ENCODE results near the gene AMOTL2. TPM values are rescaled to one million over a fixed set of nuclear protein-coding genes. Genes with fewer than 3 reads are reported as not detected.

AMOTL2 gene
- total and polyA plus RNA-seq, 4 donors: 4.2 to 16.7 (median 9.4) TPM

DNA sequence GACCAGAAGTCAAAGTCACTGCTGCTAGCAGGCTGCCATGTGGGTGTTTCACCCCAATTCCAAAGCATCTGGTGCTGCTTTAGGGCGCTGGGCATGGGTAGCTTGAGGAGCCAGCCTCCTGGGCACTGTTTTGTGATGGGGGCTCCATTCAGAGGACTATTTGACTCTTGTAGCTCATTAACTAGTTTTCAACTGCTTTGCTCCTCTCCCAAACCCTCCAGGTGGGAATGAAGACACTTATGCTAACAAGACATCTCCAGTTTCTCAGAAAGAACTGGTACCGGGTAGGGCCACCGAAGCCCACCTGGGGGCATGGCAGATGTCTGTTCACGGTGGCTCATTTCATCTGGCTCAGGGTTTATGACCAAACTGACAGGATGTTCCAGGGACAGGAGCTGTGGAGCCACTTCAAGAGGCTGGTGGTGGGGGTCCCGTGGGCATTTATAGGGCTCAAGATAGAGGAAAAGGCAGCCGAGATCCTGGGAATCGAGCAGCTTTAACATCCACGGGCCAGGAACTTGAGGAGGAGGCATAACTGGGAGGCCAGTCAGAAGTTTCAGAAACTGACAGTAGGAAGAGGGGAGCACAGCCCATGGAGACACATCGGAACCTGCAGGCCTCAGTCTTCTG is 17.7 kb downstream of the AMOTL2 start:
- Histone ChIP-seq H3K4me3 (ENCODE audit: low read depth in 1 of 3, low read length in 3 of 3) (no peak overlapping the region), H3K4me1 (ENCODE audit: control insufficient read depth in 4 of 4, insufficient read depth in 4 of 4, low read length in 3 of 4) (peaks cover 15 to 46% (median 41%) of the 10 kb centered on the region in 4 donors), H3K36me3 (ENCODE audit: control insufficient read depth in 4 of 4, insufficient read depth in 3 of 4, low read depth in 1 of 4, low read length in 3 of 4) (peaks cover 14 to 45% (median 34%) of the 10 kb centered on the region in 4 donors), H3K9ac (ENCODE audit: low read depth in 1 of 2, low read length in 2 of 2) (no peak overlapping the region), H3K9me3 (ENCODE audit: control insufficient read depth in 4 of 4, low read length in 3 of 4) (no peaks in the 10 kb centered on the region), H3K27me3 (ENCODE audit: control insufficient read depth in 4 of 4, insufficient read depth in 4 of 4, low read length in 3 of 4) (no peaks in the 10 kb centered on the region), H3K27ac (ENCODE audit: low read depth in 1 of 2, low read length in 2 of 2) (no peak overlapping the region)
- no peak for TF ChIP-seq YY1 (IDR thresholded peaks at IDR 0.05)
- no peak for TF ChIP-seq TAF1 (conservative IDR thresholded peaks at IDR 0.05)
- TF ChIP-seq, protein P1, sequence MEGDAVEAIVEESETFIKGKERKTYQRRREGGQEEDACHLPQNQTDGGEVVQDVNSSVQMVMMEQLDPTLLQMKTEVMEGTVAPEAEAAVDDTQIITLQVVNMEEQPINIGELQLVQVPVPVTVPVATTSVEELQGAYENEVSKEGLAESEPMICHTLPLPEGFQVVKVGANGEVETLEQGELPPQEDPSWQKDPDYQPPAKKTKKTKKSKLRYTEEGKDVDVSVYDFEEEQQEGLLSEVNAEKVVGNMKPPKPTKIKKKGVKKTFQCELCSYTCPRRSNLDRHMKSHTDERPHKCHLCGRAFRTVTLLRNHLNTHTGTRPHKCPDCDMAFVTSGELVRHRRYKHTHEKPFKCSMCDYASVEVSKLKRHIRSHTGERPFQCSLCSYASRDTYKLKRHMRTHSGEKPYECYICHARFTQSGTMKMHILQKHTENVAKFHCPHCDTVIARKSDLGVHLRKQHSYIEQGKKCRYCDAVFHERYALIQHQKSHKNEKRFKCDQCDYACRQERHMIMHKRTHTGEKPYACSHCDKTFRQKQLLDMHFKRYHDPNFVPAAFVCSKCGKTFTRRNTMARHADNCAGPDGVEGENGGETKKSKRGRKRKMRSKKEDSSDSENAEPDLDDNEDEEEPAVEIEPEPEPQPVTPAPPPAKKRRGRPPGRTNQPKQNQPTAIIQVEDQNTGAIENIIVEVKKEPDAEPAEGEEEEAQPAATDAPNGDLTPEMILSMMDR (IDR thresholded peaks at IDR 0.05; ENCODE audit: low read depth, low read length, missing input control): no peak
- no peak for TF ChIP-seq FOXA2 (IDR thresholded peaks at IDR 0.05)
- TF ChIP-seq JUND (IDR thresholded peaks at IDR 0.05): no peak
- no peak for TF ChIP-seq GABPA (IDR thresholded peaks at IDR 0.05 in 1 of 2, conservative IDR thresholded peaks at IDR 0.05 in 1 of 2)
- 89% methylated on average over 9 of the region's 9 CpGs for WGBS
- DNase-seq (ENCODE audit: low spot score): no peak

DNA sequence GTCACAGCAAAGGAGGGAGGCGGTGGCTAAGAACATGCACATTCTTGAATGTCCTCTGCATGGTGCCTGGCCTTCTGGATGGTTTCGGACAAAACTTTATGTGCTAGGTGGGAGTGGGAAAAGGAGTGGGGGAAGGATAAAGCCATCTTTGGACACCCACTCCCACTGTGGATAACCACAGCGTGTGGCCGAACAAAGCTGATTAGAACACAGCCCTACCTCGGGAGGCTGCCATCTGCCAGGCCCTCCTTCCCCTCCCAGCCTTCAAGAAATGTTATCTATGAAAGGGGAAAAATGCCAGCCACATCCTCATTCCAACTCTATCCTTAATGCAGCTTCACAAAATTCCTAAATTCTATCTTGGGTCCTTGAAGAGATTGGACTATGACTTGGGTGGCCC is 18.8 kb downstream of the AMOTL2 start:
- Histone ChIP-seq H3K36me3 (ENCODE audit: control insufficient read depth in 4 of 4, insufficient read depth in 3 of 4, low read depth in 1 of 4, low read length in 3 of 4) (peaks cover 13 to 39% (median 28%) of the 10 kb centered on the region in 4 donors), H3K9me3 (ENCODE audit: control insufficient read depth in 4 of 4, low read length in 3 of 4) (no peaks in the 10 kb centered on the region), H3K4me1 (ENCODE audit: control insufficient read depth in 4 of 4, insufficient read depth in 4 of 4, low read length in 3 of 4) (peaks cover 17 to 49% (median 43%) of the 10 kb centered on the region in 4 donors), H3K4me3 (ENCODE audit: low read depth in 1 of 3, low read length in 3 of 3) (no peak overlapping the region), H3K9ac (ENCODE audit: low read depth in 1 of 2, low read length in 2 of 2) (no peak overlapping the region), H3K27ac (ENCODE audit: low read depth in 1 of 2, low read length in 2 of 2) (no peak overlapping the region), H3K27me3 (ENCODE audit: control insufficient read depth in 4 of 4, insufficient read depth in 4 of 4, low read length in 3 of 4) (no peaks in the 10 kb centered on the region)
- DNase-seq (ENCODE audit: low spot score): no peak
- TF ChIP-seq TAF1 (conservative IDR thresholded peaks at IDR 0.05): no peak
- no peak for TF ChIP-seq NR2F2 (IDR thresholded peaks at IDR 0.05)
- TF ChIP-seq, protein P2, sequence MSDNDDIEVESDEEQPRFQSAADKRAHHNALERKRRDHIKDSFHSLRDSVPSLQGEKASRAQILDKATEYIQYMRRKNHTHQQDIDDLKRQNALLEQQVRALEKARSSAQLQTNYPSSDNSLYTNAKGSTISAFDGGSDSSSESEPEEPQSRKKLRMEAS (IDR thresholded peaks at IDR 0.05): no peak
- no peak for TF ChIP-seq RAD21 (IDR thresholded peaks at IDR 0.05)
- TF ChIP-seq EGR1 (IDR thresholded peaks at IDR 0.05; ENCODE audit: low read depth in 2 of 2): no peak
- TF ChIP-seq SP1 (IDR thresholded peaks at IDR 0.05): no peak
- TF ChIP-seq HNF4A (conservative IDR thresholded peaks at IDR 0.05): no peak
- TF ChIP-seq, protein P3, sequence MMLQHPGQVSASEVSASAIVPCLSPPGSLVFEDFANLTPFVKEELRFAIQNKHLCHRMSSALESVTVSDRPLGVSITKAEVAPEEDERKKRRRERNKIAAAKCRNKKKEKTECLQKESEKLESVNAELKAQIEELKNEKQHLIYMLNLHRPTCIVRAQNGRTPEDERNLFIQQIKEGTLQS (IDR thresholded peaks at IDR 0.05): no peak
- TF ChIP-seq, protein P4, sequence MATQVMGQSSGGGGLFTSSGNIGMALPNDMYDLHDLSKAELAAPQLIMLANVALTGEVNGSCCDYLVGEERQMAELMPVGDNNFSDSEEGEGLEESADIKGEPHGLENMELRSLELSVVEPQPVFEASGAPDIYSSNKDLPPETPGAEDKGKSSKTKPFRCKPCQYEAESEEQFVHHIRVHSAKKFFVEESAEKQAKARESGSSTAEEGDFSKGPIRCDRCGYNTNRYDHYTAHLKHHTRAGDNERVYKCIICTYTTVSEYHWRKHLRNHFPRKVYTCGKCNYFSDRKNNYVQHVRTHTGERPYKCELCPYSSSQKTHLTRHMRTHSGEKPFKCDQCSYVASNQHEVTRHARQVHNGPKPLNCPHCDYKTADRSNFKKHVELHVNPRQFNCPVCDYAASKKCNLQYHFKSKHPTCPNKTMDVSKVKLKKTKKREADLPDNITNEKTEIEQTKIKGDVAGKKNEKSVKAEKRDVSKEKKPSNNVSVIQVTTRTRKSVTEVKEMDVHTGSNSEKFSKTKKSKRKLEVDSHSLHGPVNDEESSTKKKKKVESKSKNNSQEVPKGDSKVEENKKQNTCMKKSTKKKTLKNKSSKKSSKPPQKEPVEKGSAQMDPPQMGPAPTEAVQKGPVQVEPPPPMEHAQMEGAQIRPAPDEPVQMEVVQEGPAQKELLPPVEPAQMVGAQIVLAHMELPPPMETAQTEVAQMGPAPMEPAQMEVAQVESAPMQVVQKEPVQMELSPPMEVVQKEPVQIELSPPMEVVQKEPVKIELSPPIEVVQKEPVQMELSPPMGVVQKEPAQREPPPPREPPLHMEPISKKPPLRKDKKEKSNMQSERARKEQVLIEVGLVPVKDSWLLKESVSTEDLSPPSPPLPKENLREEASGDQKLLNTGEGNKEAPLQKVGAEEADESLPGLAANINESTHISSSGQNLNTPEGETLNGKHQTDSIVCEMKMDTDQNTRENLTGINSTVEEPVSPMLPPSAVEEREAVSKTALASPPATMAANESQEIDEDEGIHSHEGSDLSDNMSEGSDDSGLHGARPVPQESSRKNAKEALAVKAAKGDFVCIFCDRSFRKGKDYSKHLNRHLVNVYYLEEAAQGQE (IDR thresholded peaks at IDR 0.05): no peak
- TF ChIP-seq RXRA (IDR thresholded peaks at IDR 0.05): no peak
- WGBS: 93% methylated on average over 5 of the region's 5 CpGs
